GM19238 (cell line): ENCODE results near the gene SH3PXD2A.
"Not testable (repeated sequence)": the region's sequence is repeated elsewhere in the genome, so short reads cannot be mapped to it uniquely, and the experiment has no call there.

Experiments
- DNase-seq: peaks from one replicate; pipeline ENCODE4 v3.0.0; 2011; ENCODE audit warnings: low spot score; ENCODE audit not compliant: insufficient read length

The SH3PXD2A gene

DNA sequence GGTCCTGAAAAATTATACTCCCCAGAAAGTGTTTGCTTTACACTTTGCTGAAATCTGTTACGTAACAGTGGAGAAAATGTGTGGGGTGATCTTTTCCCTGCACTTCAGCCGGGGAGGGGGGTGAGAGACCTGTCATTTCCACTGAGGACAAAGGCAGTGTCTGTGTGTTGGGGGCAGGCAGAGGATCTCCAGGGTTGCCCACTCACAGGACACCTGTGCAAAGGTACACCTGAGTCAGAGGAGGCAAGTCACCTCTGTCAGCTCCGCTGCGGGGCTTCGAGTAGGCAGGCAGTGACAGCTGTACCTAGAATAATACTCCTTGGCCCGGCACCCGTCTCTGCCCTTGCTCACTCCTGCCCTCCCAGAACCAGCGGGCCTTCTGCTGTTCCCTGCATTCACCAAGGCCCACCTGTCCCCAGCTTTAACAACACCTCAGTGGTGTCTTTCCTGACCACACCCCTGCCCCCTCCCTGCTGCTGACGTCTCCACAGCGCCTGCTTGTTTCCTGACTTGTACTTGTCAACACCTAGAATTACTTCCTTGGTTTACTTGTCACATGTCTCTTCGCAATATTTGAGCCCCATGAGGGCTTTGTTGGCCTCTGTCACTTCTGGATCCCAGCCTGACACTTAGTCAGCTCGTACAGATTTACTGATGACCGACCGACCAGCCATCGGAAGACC lies 202.6 kb downstream of the SH3PXD2A start:
- DNase-seq = no peak

DNA sequence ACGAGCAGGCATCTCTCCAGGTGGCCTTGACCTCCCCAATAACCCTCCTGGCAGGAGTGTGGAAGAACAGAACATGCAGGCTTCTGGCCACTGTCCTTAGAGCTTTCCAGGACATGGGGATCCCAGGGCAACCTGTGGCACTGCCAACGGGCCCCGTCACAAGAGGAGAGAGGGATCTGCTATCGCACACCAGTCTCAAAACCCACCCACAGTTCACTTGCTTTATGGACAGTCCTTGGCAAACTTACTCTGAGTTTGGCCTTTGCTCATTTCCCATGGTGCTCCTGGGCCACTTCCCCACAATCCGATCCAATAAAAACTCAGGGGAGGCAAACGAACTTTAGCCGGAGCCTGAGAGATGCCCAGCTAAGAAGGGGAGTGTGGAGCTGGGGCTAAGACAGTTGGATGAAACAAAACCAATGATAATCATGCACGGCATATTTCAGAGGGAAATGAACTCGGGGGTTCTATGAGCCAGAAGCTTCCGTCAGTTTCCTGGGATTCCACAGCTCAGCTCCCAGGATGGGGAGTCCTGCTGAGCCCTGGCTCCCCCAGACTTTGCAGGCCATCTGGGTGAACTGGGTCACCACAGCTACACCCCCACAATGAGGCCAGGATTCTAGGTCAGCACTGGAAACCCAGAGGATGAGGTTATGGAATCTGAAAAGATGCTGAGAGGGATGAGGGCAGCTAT lies 203.4 kb downstream of the SH3PXD2A start:
- DNase-seq = no peak

DNA sequence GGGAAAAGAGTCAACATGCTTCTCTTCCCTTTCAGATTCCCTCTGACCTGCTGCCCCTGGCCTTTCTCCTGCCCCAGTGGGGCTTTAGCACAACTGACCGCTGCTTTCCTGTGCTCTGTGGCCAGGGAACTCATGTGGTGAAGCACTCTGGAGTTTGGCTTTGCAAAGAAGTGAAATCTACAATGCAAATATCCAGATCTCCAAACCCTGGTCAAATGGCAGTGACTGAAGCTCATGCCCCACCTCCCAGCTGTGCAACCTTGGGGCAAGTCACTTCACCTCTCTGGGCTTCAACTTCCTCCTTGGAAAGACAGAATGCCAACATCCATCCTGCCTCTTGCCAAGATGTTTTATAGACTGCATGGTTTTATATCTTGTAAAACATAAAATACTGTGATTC lies 204.0 kb downstream of the SH3PXD2A start:
- no peak for DNase-seq

DNA sequence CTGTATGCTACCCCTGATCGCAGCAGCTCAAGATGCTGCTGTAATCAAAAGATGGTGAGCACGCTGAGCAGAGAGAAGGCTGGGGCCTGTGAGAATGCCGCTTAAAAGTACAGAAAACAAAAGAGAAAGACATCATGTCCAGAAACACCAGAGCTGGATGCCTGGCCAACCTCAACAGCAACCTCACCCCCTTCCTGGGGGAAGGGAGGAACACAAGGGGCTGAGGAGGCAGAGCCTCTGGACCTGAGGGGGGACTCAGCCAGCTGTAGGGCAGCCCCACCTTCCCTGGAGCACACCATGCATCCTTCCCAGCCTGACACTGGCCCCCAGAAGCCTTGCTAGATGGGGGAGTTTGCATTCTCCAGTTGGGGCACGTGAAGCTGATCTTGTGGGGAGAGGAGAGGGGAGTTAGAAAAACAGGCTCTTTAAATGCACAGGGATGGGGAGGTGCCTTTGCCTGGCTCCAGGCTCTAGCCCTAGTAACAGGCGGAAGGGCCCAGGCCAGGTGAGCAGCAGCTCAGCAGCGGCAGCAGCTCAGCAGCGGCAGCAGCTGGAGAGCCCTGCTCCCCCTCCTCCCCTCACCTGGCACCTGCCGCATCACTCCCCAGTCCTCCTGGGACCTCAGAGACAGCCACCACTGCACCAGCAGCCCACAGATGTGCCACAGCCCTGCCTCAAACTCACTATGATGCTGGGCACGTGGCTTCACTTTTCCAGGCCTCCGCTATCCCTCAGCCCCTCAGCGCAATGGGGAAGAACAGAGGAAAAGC lies 205.5 kb downstream of the SH3PXD2A start:
- no peak for DNase-seq

DNA sequence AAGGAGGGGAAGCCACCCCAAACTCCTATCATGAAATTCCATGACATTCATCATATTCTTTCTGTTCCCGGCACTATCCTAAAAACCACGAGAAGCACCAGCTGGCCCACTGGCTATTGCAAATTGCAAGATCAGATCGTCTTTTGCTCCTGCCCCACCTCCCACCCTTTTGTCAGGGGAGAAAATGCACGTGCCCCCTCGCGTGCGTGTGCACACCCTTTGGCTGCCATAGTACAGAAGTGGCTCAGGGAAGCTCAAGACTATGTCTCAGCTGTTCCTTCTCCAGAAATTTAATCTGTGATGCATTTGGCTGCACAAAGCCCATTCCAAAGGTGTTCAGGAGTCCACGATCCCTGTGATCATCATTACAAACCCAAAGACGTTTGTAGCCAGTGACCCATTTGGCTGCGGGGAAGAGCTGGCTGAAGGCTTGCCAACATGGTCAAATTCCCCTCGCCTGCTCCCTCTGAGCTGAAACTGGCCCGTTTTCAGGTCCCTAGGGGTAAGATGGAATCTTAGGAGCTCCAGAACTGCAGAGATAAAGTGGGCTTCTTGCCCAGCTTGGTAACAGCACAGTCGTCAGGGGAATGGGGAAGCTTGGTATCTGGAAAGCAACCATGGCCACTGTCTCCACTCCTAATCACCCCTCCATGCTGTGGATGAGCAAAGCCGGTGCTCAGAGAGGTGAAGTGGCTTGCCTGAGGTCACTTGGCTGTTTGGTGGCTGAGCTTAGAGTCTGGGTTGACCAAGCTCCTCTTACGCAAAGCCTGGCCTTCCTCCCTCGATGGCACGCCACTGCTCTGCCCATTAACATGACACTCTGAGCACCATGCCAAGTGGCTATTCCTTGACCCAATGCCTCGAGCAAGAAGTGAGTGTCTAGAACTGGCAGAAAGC lies 206.5 kb downstream of the SH3PXD2A start:
- DNase-seq = no peak

DNA sequence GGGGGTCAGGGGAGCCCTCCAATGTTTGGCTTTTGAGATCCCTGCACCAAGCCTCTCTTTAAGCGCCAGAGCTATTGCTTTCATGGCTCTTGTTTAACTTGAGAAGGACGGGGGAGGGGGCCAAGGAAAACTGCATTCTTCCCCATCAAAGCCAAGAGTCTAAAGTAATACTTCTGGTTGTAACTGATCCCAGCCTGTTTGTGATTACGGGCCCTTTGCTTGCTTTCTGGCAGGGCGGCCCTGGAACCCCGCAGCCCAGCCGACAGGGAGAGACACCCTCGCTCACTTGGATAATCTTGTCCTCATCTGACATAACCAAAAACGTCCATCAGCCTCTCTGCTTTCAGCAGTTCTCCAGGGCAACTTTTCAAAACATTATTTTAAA lies 207.1 kb downstream of the SH3PXD2A start:
- DNase-seq = no peak

DNA sequence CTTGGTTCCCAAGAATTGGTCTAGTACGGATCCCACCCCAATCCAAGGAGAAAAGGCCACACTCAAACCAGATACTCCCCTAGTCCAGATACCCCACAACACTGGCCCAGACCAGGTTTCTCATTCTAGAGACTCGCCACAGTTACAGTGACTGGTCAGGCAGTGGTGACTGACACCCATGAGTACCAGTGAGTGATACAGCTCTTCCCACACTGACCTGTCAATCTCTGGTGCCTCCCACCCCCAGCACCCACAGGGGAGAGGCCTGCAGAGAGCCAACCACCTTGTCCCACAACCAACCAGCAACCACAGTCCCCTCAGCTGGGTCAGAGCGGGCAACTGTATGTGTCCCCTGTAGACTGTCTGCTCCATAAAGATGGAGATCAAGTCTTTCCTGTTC lies 209.1 kb downstream of the SH3PXD2A start:
- DNase-seq = no peak

DNA sequence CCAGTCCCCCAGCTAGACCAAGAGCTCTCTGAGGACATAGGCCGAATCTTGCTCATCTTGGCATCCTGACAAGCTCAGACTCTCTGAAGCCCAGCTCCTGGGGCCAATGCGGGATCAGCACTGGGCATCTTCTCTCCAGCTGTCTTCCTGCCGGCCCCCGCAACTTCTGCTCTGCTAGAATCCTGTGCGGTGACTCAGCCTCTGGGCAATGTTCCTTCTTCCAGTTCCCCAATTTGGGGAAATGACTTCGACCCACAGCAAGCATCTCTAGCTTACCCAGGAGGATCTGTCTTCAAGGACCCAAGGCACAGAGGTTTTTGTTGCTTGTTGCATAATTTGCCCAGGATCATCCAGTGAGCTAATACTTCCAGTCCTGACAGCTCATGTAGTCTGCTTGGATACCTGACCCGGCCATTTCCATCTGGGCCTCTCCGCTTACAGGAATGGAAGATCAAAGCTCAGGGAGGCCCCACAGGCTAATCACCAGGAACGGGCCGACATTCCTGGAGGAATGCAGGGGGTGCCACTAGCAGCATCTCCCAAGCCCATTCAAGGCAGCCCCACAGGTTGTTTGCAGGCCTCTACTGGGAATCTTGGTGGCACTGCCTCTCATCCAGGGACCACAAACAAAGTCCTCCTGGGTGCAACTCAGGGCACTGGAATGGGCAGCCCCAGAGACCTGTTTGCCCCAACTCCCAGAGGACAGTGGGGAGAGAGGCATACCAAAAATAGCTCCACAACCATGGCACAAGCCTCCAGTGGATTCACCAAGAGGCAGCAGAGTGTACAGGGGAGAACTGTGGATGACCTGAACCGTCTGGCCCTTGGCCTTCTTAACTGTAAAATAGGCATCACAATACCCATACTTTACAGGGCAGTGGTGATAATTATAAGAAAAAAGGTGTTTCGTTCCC lies 210.0 kb downstream of the SH3PXD2A start:
- DNase-seq = no peak

DNA sequence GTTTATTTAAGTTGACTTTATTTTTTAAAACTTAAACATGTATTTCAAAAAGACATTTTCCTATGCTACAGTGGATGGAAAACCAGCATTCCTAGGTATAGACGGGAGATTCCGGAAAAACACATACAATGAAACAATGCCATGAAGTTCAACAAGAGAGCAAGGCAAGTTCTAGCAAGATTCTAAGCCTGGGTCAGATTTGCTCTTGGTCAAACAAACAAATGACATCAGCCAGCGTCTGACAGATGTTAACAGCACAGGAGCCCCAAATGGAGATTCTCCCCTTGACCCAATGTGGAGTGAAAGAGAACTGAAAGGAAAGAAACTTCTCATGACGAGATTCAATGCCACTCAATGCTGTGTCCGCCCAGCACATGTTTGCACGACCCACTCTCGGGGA lies 212.0 kb downstream of the SH3PXD2A start:
- no peak for DNase-seq

DNA sequence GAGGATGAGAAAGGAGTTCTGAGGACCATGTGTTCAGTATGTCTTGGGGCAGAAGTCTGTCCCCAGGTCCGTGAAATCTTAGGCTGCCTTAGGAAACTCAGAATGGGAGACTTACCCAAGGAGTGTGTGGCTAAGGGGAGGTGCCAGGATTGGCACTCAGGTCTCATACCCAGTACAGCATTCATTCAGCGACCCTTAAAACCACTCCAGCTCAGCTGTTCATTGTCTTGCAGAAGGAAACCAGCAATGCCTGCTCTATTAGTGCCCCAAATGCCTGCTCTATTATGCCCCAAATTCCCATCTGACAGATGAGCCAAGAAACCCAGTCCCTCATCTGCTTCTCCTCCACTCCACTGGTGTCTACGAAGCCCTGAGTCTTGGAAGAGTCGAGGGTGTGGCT lies 214.1 kb downstream of the SH3PXD2A start:
- DNase-seq = no peak

DNA sequence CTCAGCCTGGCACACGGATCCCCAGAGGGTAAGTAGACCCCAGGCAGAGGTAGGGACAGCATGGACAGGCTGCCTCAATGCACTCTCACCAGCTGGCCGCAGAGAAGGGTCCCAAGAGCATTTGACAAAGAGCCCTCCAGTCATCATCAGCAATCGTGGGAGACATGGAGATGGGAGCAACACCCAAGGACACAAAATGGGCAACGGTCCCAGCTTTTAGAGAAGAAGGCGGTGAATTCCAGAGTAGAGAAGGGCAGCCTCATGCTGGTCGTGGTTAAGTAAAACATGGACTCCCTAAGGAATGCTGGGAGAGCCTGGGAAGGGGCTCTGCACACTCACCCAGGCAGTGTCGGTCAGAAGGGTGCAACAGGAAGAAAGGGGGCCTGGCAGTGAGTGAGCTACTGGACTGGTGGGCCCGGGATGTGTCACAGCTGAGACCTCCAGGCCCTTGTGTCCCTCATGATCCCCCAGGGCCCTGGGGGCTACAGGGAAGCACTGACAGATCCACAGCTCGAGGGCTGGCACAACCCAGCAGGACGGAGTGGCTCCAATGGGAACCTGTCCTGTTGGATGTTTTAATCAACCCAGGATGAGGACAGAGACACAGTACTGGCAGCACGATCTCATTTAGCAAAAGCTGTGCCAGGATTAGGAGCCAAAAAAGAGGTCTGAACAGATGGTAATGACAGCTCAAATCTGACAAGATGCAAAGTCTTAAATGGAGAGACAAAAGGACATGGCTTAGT lies 214.8 kb downstream of the SH3PXD2A start:
- DNase-seq = no peak

DNA sequence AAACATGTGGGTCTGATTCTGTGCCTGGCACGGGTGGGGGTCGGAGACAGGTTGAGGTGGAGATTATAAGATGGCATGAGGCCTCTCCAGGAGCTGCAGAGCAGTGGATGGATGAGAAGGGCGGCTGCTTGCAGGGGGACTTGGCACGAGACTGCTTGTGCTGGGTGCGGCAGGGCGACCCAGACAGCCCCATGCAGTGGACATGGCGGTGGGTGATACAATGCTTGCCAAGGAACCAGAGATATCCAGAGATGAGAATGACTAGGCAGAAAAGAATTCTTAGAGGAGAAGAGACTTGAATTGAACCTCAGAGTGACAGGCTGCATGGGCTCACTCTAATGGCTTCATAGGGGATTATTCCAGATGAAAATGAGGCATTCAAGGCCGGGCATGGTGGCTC lies 216.4 kb downstream of the SH3PXD2A start:
- no peak for DNase-seq

DNA sequence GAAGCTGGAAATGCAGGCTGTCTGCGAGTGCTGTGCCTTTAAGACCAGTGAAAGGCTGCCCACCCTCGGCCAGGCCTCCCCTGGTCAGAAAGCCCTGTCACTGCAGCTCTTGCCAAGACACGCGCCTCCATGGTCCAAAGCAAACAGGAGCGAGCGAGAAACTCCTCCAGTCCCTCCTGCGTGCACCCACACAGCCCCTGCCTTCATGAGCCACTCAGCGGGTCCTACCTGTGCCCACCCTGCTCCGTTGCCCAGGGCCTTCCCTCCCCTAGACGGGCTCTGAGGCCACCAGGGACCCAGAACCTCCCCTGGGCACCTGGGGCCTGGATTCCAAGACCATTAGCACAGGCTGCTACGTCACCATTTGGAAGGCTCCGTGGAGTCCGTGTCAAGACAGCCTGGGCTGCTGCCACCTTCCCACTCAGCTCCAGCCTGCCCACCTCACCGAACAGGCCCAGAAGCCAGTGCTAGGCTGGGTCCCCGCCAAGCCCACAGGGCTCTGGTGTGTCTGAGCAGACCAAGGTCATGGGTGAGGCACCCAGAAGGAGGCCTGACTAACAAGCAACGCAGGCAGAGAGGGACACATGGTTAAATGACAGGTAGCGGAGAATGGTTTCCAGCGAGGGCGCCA lies 217.3 kb downstream of the SH3PXD2A start:
- DNase-seq = no peak

DNA sequence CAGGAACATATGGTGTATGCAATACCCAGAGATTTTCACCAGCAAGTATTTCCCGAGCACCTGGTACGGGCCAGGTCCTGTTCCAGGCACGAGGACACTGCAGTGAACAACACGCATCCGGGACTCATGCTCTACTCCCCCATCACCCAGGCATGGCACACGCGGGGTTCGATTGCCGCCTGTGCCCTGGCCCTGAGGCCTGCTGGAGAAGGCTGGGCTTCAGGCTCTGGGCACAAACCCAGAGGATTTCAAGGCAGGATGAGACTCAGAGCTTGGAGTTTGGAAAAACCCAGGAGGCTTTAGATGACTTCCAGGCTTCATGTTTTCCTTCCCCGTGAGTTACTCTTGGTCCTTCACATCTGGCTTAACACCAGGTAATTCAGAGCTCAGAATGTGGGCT lies 218.4 kb downstream of the SH3PXD2A start:
- DNase-seq = no peak

DNA sequence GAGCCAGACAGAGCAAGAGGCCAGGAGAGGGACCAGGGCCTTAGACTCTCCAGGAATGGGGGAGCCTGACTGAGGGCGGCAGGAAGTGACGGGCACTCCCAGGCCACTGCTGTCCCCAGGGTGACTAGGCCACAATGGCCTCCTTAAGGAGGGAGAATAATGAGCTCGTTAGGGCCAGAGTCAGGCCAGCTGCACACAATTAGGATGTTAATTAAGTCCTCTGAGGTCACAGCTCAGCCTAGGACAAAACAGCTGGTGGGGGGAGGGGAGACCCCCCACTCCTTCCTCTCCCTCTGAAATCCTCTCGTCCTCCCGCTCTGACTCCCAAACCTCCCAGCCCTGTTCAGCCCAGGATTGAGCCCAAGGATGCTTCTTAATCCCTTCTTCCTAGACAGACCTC lies 218.9 kb downstream of the SH3PXD2A start:
- DNase-seq = no peak

DNA sequence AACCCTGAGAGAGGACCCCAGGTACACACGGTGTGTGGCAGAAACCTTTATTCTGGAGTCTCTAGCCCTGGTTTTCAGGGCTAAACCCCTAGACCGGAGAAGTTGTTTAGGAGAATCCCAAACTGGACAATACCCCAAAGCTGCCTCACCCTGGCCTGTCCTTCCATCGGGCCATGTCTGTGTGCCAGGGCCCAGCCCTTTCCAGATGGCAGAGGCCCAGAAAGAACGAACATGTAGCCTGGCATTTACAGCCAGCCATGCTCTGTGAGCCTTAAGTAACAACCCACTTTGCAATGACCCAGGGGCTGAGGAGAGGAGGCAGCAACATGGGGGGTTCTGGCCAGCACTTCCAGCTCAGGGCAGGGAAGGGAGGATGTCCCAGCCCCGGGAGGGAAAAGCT lies 219.8 kb downstream of the SH3PXD2A start:
- no peak for DNase-seq

DNA sequence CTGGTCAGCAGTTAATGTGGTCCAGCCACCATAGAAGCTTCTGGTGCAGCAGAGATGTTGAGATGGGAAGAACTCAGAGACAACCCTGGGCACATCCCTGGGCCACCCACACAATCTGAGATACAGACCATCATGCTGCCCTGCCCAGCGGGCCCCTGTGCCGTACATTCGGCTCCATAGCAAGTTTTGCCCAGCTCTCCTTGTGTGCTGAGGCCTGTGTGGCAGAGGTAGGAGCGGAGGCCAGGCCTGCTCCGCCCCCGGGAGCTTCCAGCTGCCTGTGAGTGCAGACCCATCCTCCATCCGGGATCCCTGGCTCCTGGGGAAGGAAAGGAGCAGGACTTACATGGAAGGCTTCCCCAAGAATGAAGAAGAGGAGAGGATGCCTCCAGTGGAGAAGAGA lies 221.5 kb downstream of the SH3PXD2A start:
- no peak for DNase-seq

DNA sequence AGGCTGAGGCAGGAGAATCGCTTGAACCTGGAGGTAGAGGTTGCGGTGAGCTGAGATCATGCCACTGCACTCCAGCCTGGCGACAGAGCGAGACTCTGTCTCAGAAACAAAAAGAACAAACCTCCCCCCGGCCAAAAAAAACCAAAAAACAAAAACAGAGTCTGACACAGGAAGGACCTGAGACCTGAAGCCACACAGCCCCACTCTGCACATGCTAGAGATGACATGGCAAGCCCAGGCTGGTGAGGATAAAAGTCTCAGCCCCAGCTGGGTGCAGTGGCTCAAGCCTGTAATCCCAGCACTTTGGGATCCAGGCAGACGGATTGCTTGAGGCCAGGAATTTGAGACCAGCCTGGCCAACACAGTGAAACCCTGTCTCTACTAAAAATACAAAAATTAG lies 222.5 kb downstream of the SH3PXD2A start:
- not testable (repeated sequence) for DNase-seq

DNA sequence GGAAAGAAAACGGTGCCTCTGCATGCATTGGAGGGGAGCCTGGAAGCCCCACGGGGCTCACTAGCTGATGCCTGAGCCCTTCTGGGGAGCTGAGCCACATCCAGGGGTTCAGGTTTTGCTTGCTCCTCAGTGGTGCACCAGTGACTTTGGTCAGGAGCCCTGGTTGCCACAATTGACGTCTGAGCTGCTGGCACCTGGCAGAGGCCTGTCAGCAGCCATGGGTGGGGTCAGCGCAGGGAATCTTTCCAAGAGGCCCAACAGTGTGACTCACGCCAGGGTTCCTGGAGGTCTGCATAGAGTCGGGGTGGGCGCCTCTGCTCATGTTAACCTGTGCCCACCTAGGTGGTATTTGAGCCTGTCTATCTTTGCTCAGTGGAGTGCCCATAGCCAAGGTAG lies 223.1 kb downstream of the SH3PXD2A start:
- no peak for DNase-seq
